HEK293T (cell line): ENCODE results near the gene ESD.

Experiments used
- CTBP1 ChIP-seq: fragments of 450-650 bp; IDR thresholded peaks from 2 replicates; pipeline ENCODE4 v1.6.1; 2016; ENCODE audit warnings: borderline replicate concordance
- FOXM1 ChIP-seq: fragments of 450-650 bp; IDR thresholded peaks from 2 replicates; pipeline ENCODE4 v1.6.1; 2017; ENCODE audit warnings: mild to moderate bottlenecking, borderline replicate concordance
- L3MBTL2 ChIP-seq: fragments of 450-650 bp; conservative IDR thresholded peaks from 2 replicates; pipeline ENCODE4 v1.6.1; 2016; ENCODE audit warnings: mild to moderate bottlenecking
- SUZ12 ChIP-seq: fragments of 450-650 bp; IDR thresholded peaks from 2 replicates; pipeline ENCODE4 v1.6.1; 2016; ENCODE audit warnings: mild to moderate bottlenecking
- ZNF384 ChIP-seq: fragments of 450-650 bp; IDR thresholded peaks from 2 replicates; pipeline ENCODE4 v1.6.1; 2016

- TF ChIP-seq FOXM1 (no peak), CTBP1 (no peak), ZNF384 (no peak), SUZ12 (no peak), L3MBTL2 (no peak)
These were observed 42.4 kb upstream of the ESD start for GRCh38 chr13:46839399-46839798.
